HG03039 (cell line): ENCODE data around the gene RXRG.
"Not testable (repeated sequence)": the region's sequence is repeated elsewhere in the genome, so short reads cannot be mapped to it uniquely, and the experiment has no call there.

ENCODE experiments used
- ATAC-seq: cut with Tn5 transposase; IDR thresholded peaks from one replicate; pipeline ENCODE4 v1.9.1; 2021; ENCODE audit warnings: mild to moderate bottlenecking, moderate library complexity; ENCODE audit not compliant: unreplicated experiment

Gene RXRG

GRCh38 chr1:165444897-165445370, at the start of gene RXRG:
RXRG (minus strand) TSS chr1:165445126; CDS start chr1:165444893, 233 bp downstream.
- ATAC-seq, result no peak

DNA sequence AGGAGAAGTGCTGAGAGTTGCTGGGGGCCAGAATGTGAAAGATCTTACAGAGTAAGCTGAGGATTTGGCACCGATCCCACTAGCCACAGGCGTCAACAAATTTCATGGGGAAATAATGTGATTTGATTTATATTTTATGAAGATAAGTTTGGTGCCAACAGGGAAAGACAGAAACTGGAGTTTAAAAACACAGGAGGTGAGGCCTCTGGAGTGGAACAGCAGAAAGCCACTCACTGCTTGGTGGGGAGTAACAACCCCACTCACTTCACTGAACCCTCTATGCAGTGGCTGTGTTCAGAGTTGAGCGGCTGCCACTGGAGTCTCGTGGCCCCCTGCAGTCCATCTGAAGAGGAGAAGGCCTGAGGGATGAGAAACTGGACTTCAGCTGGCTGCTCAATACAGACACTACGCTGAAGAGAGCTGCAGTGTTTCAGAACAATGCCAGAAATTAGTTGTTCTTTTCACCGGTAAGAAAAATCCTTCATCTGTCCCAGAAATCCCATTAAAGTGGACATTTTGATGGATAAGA, 48.0 kb upstream of the RXRG start:
- no peak for ATAC-seq

- ATAC-seq, result no peak
Observed at GRCh38 chr1:165490175-165490574, 45.2 kb upstream of the RXRG start.

- ATAC-seq, result no peak
Observed at GRCh38 chr1:165487921-165488320, 43.0 kb upstream of the RXRG start.

GRCh38 chr1:165486663-165487062, 41.7 kb upstream of the RXRG start:
- no peak for ATAC-seq

GRCh38 chr1:165485716-165486115, 40.8 kb upstream of the RXRG start:
- no peak for ATAC-seq

- no peak for ATAC-seq
Observed at GRCh38 chr1:165484532-165484931, 39.6 kb upstream of the RXRG start.

DNA sequence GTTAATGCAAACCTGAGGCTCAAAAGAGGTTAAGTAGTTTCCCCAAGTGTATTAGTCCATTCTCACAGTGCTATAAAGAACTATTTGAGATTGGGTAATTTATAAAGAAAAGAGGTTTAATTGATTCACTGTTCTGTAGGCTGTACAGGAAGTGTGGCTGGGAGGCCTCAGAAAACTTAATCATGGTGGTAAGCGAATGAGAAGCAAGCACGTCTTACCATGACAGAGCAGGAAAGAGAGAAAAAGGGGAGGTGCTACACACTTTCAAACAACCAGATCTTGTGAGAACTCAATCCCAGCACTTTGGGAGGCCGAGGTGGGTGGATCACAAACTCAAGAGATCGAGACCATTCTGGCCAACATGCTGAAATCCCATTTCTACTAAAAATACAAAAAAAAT, 38.5 kb upstream of the RXRG start:
- no peak for ATAC-seq

DNA sequence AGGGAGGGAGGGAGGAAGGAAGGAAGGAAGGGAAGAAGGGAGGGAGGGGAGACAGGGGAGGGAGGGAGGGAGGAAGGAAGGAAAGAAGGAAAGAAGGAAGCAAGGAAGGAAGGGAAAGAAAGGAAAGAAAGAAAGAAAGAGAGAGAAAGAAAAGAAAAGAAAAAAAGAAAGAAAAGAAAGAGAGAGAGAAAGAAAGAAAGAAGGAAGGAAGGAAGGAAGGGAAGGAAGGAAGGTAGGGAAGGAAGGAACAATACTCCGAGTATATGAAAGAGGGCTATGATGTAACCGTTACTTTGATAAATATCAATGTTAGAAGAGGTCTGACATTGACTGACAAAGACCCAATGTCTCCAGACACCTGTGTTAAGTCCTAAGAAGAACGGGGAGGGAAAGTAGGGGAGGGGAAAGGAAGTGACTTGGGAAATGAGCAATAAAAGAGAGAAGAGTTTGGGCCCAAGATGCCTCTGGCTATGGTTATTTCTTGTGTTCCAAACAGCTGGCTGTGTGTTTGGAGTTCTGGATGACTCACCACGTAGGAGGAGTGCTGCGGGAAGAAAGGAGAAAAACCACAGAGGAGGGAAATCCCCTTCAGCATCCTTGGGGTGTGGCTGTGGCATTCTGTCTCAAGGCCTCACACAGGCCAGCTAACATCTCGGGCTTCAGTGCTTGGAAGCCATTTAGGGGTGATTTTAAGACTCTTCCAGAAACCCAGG, 37.0 kb upstream of the RXRG start:
- peak; percentile 61 for ATAC-seq

DNA sequence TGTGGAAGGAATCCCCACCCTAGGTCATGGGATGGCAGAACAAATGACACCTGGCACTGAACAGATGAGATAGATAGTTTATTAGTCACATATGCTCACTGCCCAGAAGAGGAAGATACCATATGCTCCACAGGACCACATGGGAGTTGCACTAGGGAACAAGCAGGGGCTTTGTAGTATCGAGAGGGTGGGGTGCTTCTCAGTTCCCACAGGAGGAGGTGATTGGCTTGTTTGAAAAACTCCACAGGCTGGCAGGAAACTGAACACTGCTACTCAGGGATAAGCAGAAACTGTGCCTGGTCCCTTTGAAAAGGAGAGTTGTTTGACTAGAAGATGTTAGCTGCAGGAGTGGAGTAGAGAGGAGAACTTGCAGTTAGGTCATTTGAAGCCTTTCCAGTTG, 31.9 kb upstream of the RXRG start:
- no peak for ATAC-seq

- no peak for ATAC-seq
Observed at GRCh38 chr1:165474196-165474595, 29.3 kb upstream of the RXRG start.

- ATAC-seq, result no peak
Observed at GRCh38 chr1:165473081-165473480, 28.2 kb upstream of the RXRG start.

DNA sequence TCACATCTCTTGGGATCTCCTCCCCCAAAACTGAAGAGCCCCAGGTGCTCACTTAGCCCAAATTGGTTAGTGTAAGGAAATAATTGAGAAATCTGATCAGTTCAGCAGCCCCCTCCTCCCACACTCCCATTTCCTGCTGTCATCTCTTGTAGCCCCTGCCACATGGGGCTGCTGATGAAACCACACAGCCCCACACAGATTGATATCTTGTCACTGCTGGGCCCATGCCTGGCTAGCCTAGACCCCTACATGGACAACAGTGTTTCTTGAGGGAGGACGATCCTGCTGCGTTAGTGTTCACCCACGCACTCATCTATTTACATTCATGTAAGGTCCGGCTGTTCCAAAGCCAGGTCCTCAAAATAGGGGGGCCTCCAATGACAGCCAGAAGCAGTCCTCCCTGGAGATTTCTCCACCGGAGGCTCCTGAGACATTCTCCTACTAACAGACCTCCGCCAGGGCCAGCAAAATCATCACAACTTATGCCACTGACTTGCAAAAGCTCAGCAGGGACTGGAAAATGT, 23.9 kb upstream of the RXRG start:
- ATAC-seq, result no peak

DNA sequence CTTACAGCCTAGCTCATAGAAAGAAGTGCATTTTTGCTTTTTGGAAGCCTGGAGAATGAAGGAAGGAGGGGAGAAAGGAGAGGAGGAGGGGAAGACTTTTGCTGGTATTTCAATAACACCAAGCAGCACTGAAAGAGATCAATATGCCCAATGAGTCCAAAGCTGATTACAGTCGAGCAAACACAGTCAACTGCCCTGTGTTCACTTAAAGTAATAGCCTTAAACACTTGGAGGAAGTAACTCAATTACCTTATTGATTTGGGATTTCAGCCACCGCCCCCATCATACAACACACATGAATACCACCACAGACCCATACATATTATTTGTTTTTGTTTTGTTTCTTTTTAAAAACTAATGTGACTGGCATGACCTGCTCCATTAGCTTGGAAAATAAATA, 23.3 kb upstream of the RXRG start:
- no peak for ATAC-seq

DNA sequence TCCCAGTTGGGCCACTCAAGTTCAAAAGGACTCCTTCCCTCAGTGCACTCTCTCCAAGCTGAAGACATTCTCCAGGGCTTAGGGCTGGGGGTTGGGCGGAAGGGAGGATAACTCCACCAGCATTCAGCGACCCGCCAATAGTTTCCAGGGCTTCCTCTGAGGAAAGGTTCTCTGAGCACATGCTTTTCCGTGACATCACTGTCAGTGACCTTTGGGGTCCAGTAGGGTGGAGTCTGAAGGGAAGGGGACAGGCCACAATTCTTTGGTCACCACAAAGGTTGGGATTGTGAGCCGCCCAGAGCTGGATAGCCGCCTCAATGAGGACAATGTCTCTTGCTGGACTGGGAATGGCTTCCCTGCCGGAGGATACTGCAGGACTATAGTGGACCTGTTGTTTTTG, 22.8 kb upstream of the RXRG start:
- ATAC-seq, result no peak

- ATAC-seq, result no peak
Observed at GRCh38 chr1:165463978-165464377, 19.1 kb upstream of the RXRG start.

- not testable (repeated sequence) for ATAC-seq
Observed at GRCh38 chr1:165459683-165460082, 14.8 kb upstream of the RXRG start.

- ATAC-seq, result no peak
Observed at GRCh38 chr1:165456861-165457260, 11.9 kb upstream of the RXRG start.

GRCh38 chr1:165456114-165456513, 11.2 kb upstream of the RXRG start:
- no peak for ATAC-seq

- no peak for ATAC-seq
Observed at GRCh38 chr1:165455111-165455510, 10.2 kb upstream of the RXRG start.

DNA sequence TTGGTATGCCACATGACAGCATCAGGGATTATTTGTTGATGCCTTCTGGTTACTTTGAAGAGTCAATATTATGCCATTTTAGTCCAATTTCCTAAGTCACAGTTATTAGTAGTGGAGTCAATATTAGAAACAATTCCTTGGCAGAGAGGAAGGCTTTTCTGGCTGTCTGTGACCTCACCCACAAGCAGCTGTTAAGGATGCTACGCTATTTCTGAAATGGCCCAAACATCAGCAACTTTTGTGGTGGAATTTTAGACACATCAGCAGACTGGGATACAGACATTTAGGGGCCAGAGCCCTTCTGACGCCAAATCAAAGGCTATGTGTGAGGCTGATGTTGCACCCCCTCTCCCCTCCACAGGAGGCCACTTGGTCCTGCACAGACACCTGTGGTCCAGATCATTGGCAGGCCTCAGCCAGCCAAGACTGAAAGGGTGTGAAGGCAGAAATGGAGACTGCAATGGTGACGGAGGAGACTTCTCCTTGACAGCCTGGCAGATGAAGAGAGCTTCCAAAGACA, 9.2 kb upstream of the RXRG start:
- no peak for ATAC-seq
